ENCODE results near the gene TPSAB1.
A peak's percentile ranks its signal among the peaks of the same experiment; 100 is the strongest.

The TPSAB1 gene

DNA sequence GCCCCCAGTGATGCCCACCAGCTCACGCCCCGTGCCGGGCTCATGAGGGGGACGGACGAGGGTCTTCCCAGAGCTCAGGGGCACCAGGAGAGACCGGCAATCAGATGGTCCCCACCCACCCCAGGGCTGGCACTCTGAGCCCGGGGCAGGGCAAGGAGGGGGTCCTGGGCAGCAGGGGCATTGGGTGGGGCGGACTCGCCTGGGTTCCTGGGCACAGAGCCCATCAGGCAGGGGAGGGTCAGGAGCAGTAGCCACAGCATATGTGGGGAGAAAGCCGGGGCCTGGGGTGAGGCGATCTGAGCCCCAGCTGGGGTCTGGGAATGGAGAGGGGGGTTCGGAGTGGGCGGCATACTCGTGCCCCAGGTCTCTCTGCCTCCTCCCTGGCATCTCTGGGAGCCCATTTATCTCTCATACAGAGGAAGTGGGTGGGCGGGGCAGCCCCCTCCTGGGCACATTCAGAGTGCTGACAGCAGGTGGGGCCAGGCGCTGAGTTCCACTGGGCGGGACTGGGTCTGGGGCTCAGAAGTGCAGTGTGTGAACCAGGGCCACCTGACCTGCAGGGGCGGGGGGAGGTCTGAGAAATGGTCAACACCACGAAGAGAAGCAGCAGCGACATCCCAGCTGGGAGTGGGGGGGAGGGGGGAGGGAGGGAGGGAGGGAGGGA is 48.4 kb downstream of the TPSAB1 start:
- peak; percentile 29 to 42 for DNase-seq

DNA sequence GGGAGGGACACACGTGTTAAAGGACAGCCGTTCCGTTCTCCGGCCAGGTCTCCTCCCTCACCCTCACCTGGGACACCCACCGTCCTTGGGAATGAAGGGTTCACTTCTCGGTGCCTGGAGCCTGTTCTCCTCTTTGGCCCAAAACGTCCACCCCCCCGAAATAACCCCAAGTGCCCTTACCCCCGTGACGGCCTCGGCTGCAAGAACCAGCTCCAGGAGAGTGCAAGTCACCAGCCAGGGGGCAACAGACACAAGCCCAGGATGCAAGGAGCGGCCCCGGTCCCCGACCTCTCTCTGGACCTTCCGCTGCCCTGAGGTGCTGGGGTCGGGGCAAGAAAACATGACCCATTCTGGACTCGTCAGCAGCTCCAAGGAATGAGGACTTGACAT is 49.0 kb downstream of the TPSAB1 start:
- DNase-seq, result no peak

DNA sequence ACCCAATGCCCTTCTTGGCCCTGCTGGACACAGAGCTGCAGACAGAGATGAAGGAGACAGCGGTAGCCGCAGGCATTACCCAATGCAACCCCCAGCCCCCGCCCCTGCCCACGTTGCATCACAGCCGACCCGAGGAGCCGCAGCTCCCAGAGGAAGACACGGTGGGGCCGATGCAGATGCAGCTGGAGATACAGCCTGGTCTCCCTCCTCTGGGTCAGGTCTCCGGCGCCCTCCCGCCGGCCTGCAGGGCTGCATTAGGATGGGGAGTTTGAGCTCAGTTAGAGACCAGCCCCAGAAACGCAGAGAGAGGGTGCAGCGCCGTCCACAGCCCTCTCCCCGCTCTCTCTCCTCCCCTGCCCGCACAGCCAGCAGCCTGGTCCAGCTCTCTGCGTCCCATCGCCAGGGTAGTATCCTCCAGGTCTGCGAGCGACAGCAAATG is 49.6 kb downstream of the TPSAB1 start:
- no peak for DNase-seq

DNA sequence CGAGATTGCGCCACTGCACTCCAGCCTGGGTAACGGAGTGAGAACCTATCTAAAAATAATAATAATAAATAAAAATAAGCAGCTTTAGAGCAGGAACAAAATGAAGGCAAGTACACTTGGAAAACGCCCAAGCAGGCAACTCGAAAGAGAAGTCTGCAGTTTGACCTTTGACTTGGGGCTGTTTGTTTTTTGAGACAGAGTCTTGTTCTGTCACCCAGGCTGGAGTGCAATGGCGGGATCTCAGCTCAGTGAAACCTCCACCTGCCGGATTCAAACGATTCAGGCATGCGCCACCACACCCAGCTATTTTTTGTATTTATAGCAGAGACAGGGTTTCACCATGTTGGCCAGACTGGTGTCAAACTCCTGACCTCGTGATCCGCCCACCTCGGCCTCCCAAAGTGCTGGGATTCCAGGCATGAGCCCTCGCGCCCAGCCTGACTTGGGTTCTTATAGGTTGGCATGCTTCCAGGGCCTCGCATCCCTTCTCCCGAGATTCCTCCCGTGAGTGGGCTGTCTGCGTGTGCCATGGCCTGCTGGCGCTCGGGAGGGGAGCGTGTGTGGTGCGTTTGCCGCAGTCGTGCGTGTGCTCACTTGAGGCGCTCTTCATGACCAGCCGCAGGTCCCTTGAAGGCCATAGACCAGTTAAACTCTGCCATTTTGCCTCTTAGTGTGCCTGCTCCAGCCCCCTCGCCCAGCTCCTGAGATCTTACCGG is 50.5 kb downstream of the TPSAB1 start:
- DNase-seq, result no peak

DNA sequence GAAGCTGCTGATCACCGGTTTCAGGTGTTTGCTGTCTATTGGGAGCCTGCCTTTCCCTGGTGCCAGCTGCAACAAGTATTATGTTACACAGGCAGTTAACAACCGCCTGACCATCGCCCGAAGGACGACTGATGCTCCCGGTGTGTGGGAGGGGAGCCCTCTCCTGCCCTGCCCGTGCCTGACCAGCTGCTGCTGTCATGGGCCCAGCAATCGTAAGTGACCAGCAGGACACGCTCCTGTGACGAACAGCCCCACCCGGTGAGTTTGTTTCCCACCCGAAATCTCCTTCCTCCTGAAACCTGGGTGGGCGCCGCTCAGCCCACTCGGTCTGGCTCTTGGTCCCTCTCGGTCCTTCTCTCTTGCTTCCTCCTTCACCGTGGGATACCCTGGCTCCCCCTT is 51.1 kb downstream of the TPSAB1 start:
- DNase-seq, result peak; percentile 68 to 75
